LNCaP clone FGC (cell line): Measurements from ENCODE around the gene ARHGDIB.
A peak's percentile ranks its signal among the peaks of the same experiment; 100 is the strongest.

ENCODE experiments used
- DNase-seq: peaks from one replicate; pipeline ENCODE4 v3.0.0-alpha.2; 2011; ENCODE audit warnings: low read depth
- H3K4me3 ChIP-seq: 2 replicates; pipeline ENCODE4 v1.5.1; 2011; ENCODE audit warnings: mild to moderate bottlenecking, low read depth, low read length, control low read depth
- TF ChIP-seq, protein P1 (sequence below): IDR thresholded peaks from 2 replicates; pipeline ENCODE4 v1.5.1; 2012; ENCODE audit warnings: mild to moderate bottlenecking; ENCODE audit not compliant: control insufficient read depth, insufficient read depth; ENCODE audit errors: extremely low read depth

Gene ARHGDIB

DNA sequence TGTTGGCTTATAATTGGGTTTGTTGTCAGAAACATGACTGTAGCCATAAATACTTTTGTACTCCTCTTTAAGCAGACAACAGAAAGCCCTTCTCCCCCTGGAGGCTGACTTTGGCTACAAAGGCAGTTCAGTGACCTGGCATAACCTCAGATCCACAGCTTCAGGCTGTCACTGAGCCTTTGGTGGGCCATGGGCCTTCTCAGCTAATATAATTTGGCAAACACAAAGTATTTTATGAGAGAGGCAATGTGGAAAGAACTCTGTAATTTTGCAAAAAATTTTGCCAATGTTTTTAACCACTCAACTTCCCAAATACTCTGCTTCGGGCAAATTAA, 60.2 kb downstream of the ARHGDIB start:
- TF ChIP-seq, protein P1, sequence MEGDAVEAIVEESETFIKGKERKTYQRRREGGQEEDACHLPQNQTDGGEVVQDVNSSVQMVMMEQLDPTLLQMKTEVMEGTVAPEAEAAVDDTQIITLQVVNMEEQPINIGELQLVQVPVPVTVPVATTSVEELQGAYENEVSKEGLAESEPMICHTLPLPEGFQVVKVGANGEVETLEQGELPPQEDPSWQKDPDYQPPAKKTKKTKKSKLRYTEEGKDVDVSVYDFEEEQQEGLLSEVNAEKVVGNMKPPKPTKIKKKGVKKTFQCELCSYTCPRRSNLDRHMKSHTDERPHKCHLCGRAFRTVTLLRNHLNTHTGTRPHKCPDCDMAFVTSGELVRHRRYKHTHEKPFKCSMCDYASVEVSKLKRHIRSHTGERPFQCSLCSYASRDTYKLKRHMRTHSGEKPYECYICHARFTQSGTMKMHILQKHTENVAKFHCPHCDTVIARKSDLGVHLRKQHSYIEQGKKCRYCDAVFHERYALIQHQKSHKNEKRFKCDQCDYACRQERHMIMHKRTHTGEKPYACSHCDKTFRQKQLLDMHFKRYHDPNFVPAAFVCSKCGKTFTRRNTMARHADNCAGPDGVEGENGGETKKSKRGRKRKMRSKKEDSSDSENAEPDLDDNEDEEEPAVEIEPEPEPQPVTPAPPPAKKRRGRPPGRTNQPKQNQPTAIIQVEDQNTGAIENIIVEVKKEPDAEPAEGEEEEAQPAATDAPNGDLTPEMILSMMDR, result no peak
- H3K4me3 ChIP-seq, result no peak overlapping the region
- DNase-seq, result no peak

DNA sequence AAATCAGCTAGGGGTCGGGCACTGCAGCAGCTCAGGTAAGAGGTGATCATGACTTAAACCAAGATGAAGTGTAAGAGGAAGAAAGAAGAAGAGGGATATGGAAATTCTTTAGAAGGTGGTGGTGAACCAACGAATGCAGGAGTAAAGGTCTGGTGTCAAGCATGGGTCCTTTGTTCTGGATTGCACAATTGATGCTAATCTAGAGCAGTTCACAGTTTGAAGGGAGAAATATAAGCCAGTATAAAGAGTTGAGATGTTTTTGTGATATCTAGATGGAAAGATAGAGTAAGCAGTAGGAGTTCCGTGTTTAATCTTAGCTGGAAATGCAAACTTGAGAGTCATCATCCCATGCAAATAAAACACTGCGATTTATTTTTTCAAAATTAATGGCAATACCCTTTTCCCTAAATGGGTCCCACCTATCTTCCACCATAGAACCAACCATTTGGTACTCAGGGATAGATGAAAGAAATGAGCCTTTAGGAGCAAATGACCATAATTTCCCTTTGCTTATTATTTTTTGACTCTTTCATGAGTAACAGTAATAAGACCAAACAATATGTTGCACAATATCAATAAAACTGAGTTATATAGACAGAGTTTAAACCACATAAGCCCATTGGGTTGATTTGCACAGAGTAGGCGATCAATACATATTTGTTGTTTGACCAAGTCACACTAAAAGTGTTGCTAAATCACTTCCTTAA, 60.7 kb downstream of the ARHGDIB start:
- TF ChIP-seq, protein P1, result no peak
- no peak for DNase-seq
- H3K4me3 ChIP-seq, result no peak overlapping the region

DNA sequence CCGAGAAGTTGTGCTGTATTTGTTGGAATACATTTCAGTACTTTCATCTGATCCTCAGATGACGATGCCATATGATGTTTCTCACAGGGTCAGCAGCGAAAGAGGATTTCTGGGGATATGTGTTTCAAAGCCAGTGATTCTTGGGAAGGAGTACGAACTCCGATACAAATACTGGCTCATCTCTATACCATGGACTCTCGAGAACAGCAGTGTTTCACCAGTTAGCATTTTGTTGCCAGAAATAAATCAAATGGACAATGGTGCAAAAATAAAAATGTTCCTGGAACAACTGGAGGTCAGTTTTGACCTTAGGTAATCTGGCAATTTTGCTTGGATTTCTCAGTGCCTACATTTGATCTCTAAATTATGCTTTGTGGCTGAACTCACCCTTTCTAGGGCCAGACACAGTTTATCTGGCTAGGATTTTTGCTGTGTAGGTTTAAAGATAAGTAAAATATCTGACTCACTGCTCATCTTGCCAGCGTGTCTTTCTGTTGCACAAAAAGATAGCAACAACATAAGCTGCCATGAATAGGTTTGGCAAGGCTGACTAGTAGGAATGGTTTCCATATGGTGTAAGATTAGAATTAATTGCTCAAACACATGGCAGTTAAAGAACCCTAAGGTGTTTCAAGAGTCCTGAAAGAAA, 64.8 kb downstream of the ARHGDIB start:
- no peak overlapping the region for H3K4me3 ChIP-seq
- DNase-seq, result no peak
- TF ChIP-seq, protein P1, result no peak

DNA sequence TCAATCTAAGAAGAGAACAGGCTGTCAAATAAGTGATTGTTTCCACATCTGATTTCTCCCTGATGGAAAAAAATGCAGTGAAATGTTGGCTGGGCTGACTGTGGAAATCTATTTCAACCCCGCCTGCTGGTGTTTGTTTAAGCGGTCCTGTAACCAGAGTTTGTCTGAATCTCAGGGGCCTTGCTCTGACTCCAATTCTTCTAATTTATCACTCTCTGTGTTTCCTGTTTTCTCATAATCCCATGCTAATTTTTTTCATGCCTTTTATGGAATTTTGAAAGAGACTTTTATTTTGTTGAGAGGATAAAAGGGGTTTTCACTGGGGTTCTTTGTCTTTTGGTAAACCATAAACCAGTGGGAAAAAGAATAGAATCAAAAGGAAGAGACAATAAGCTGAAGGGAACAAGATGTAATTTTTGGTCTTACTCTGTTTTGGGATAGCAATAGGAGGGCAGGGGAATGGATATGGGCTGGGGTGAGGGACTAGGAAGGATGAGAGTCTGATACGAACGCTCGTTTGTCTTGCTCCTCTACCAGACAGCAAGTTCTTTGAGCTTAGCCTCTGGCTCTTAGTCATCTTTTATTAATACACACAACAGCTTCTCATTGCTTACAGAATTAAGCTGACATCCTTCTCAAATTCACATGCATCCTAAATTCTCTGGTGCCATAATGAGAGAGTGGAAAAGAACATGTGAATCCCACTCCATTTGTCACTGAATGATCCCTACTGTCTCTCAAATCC, 67.7 kb downstream of the ARHGDIB start:
- no peak for DNase-seq
- H3K4me3 ChIP-seq, result no peak overlapping the region
- TF ChIP-seq, protein P1, result no peak

DNA sequence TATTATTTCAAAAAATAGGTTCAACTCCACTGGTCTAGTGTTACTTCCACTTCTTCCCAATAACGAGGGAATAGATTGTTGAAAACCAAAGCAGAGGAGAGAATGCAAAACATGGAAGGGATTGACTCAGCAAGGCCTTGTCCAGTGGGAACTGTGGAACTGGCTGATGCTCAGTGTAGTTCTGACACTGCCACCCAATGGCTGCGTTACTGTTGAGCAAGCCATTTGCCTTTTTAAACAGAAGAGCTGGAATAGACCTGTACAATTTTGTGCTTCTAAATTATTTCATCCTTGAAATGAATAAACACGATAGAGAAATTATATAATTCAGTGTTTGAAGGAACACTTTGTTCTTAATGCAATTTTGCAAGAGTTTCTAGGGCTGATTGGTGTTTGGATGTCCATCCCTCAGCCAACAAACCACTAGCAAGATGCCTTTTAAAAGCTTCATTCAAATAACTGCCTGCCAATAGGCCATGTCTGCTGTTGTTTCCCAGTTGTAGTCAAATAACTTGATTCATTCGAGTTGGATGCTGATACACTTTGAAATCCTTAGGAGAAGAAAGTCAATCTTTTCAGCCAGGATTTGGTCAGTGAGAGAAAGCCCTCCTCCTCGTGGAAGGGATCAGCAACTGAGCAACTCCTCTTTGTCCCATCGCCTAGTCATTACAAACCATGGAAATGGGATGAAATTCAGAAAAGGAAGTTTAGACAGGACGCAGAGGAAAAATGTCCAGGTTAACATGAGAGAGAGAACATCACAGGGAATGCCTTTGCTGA, 68.5 kb downstream of the ARHGDIB start:
- no peak for DNase-seq
- TF ChIP-seq, protein P1, result peak; percentile 30
- no peak overlapping the region for H3K4me3 ChIP-seq
